ENCODE measurements around the gene MEIS1. TPM values are rescaled to one million over a fixed set of nuclear protein-coding genes. Genes with fewer than 3 reads are reported as not detected.

The MEIS1 gene
- total and polyA plus RNA-seq, 2 experiments from 2014 or later, result 19.1 to 44.4 TPM

GRCh38 chr2:66463206-66463755, 28.4 kb downstream of the MEIS1 start:
- H2AFZ ChIP-seq, result no peak overlapping the region
- whole genome bisulfite sequencing, 2 experiments (ENCODE audit: low coverage in 1 of 2, low lambda C conversion rate in 2 of 2, missing lambda C conversion rate in 2 of 2), result 38 to 43% methylated on average over 3 of the region's 3 CpGs
- no peak overlapping the region for H3K4me3 ChIP-seq
- peak; percentile 42 for DNase-seq
- peaks cover 98% of the 10 kb centered on the region for H3K79me2 ChIP-seq (ENCODE audit: insufficient read depth)
- no peaks in the 10 kb centered on the region for H3K9me2 ChIP-seq (ENCODE audit: insufficient read depth)
- TF ChIP-seq EZH2 (IDR thresholded peaks at IDR 0.05; ENCODE audit: insufficient read depth, poor library complexity, severe bottlenecking) (no peak), EZH2phosphoT487 (IDR thresholded peaks at IDR 0.05; ENCODE audit: insufficient read depth, low read depth) (no peak)
- no peak overlapping the region for H3K27ac ChIP-seq
- H3K9ac ChIP-seq, result no peak overlapping the region
- H3K4me1 ChIP-seq (ENCODE audit: insufficient read depth), result peaks cover 18% of the 10 kb centered on the region
- no peaks in the 10 kb centered on the region for H4K20me1 ChIP-seq (ENCODE audit: insufficient read depth)
- no peaks in the 10 kb centered on the region for H3K27me3 ChIP-seq (replicated peaks; ENCODE audit: insufficient read depth)
- in situ Hi-C loops (cut with MboI), result no loop called here
- peaks cover 27% of the 10 kb centered on the region; the same call in 1 of the 2 replicates for H3F3A ChIP-seq (ENCODE audit: insufficient read depth)
- no peak overlapping the region for H3K4me2 ChIP-seq (ENCODE audit: unreplicated experiment)
- H3K9me3 ChIP-seq (ENCODE audit: low read depth), result no peaks in the 10 kb centered on the region
- H3K36me3 ChIP-seq (ENCODE audit: low read depth), result peaks cover 39% of the 10 kb centered on the region

DNA sequence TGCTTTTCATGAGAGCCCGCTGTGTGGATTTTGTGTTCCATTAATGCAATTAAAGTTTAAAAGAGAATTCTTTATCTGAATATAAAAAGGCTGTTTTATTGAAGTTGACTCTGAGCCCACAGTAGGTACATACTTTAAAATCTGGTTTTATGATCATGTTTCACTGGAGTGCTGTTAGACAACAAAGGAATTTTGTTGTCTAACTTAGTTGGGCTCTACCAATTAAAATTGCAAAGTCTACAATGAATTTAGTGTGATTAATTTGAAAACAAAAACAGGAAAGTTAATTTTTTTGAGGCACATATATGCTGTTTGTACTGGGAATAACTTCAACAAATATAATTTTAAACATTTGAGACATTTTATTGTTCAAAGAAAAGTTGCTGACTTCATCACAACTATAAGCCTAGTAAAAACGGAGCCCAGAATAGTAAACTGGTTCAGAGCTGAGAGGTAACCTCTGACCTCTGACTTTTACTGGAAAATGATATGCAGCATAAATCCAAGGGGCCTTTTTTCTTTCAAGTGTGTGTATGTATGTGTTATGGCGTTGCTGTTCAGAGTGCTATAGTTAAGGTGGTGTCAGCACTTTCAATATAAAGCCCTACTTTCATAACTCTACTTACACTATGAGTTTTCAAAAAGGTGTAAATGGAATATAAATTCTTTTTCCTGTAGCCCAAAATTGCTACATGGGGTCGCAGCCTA, 30.2 kb downstream of the MEIS1 start:
- 84 to 88% methylated on average over 4 of the region's 4 CpGs for WGBS, 2 experiments (ENCODE audit: low coverage in 1 of 2, low lambda C conversion rate in 2 of 2, missing lambda C conversion rate in 2 of 2)
- H3K36me3 ChIP-seq (ENCODE audit: low read depth), result peaks cover 43% of the 10 kb centered on the region
- H3K79me2 ChIP-seq (ENCODE audit: insufficient read depth), result peaks cover 100% of the 10 kb centered on the region

GRCh38 chr2:66466433-66466832, 31.5 kb downstream of the MEIS1 start:
- Histone ChIP-seq H3K27me3 (replicated peaks; ENCODE audit: insufficient read depth) (no peaks in the 10 kb centered on the region), H3F3A (ENCODE audit: insufficient read depth) (peaks cover 18% of the 10 kb centered on the region), H3K27ac (no peak overlapping the region), H3K4me1 (ENCODE audit: insufficient read depth) (peaks cover 5% of the 10 kb centered on the region; the same call in 1 of the 2 replicates), H3K79me2 (ENCODE audit: insufficient read depth) (peaks cover 100% of the 10 kb centered on the region), H3K9me3 (ENCODE audit: low read depth) (no peaks in the 10 kb centered on the region), H3K4me3 (no peak overlapping the region), H2AFZ (no peak overlapping the region), H3K36me3 (ENCODE audit: low read depth) (peaks cover 48% of the 10 kb centered on the region), H3K4me2 (ENCODE audit: unreplicated experiment) (no peak overlapping the region), H3K9ac (no peak overlapping the region), H4K20me1 (ENCODE audit: insufficient read depth) (no peaks in the 10 kb centered on the region), H3K9me2 (ENCODE audit: insufficient read depth) (no peaks in the 10 kb centered on the region)
- 72 to 83% methylated on average over 2 of the region's 2 CpGs for WGBS, 2 experiments (ENCODE audit: low coverage in 1 of 2, low lambda C conversion rate in 2 of 2, missing lambda C conversion rate in 2 of 2)
- in situ Hi-C loops (cut with MboI), result no loop called here
- no peak for TF ChIP-seq EZH2 (IDR thresholded peaks at IDR 0.05; ENCODE audit: insufficient read depth, poor library complexity, severe bottlenecking)
- DNase-seq, result no peak

More for the DNA sequence above, 30.2 kb downstream of the MEIS1 start:
- Histone ChIP-seq H3K4me1 (ENCODE audit: insufficient read depth) (peaks cover 6% of the 10 kb centered on the region; the same call in 1 of the 2 replicates), H3K4me2 (ENCODE audit: unreplicated experiment) (no peak overlapping the region), H4K20me1 (ENCODE audit: insufficient read depth) (no peaks in the 10 kb centered on the region), H3K27ac (no peak overlapping the region), H3K9me2 (ENCODE audit: insufficient read depth) (no peaks in the 10 kb centered on the region), H3F3A (ENCODE audit: insufficient read depth) (peaks cover 22% of the 10 kb centered on the region), H3K9me3 (ENCODE audit: low read depth) (no peaks in the 10 kb centered on the region), H3K9ac (no peak overlapping the region), H3K4me3 (no peak overlapping the region), H3K27me3 (replicated peaks; ENCODE audit: insufficient read depth) (no peaks in the 10 kb centered on the region), H2AFZ (no peak overlapping the region)
- TF ChIP-seq EZH2phosphoT487 (IDR thresholded peaks at IDR 0.05; ENCODE audit: insufficient read depth, low read depth) (no peak), EZH2 (IDR thresholded peaks at IDR 0.05; ENCODE audit: insufficient read depth, poor library complexity, severe bottlenecking) (no peak)
- DNase-seq, result no peak
- in situ Hi-C loops (cut with MboI), result no loop called here

DNA sequence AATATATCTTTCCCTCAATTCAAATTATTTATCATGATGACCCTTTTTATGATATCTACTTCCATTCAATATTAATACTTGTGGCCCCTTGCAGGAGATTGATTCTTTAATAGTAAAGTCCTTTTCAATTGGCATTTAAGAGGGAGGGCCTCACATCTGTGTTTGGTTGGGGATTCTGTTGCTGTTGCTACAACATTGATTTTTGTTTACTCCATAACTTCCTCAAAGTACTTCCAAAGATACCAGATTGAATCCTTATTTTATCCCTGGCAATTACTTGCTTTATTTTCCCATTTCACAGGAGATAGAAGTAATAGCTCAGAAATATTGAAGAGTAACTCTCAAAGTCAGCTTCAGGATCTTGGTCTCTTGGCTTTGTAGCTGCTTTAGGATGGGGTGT, 32.8 kb downstream of the MEIS1 start:
- peaks cover 100% of the 10 kb centered on the region for H3K79me2 ChIP-seq (ENCODE audit: insufficient read depth)
- no peak overlapping the region for H3K4me3 ChIP-seq
- no peak for DNase-seq
- no peaks in the 10 kb centered on the region for H3K9me2 ChIP-seq (ENCODE audit: insufficient read depth)
- no peak overlapping the region for H3K9ac ChIP-seq
- H2AFZ ChIP-seq, result no peak overlapping the region
- no peak overlapping the region for H3K27ac ChIP-seq
- peaks cover 5% of the 10 kb centered on the region; the same call in 1 of the 2 replicates for H3K4me1 ChIP-seq (ENCODE audit: insufficient read depth)
- H3K9me3 ChIP-seq (ENCODE audit: low read depth), result no peaks in the 10 kb centered on the region
- H3K27me3 ChIP-seq (replicated peaks; ENCODE audit: insufficient read depth), result no peaks in the 10 kb centered on the region
- peaks cover 7% of the 10 kb centered on the region; the same call in 1 of the 2 replicates for H3F3A ChIP-seq (ENCODE audit: insufficient read depth)
- H3K36me3 ChIP-seq (ENCODE audit: low read depth), result peaks cover 50% of the 10 kb centered on the region
- H4K20me1 ChIP-seq (ENCODE audit: insufficient read depth), result no peaks in the 10 kb centered on the region
- TF ChIP-seq EZH2phosphoT487 (IDR thresholded peaks at IDR 0.05; ENCODE audit: insufficient read depth, low read depth) (no peak), EZH2 (IDR thresholded peaks at IDR 0.05; ENCODE audit: insufficient read depth, poor library complexity, severe bottlenecking) (no peak)
- in situ Hi-C loops (cut with MboI), result no loop called here
- no peak overlapping the region for H3K4me2 ChIP-seq (ENCODE audit: unreplicated experiment)

Data from GM23248 (cell line).